ENCODE data around the gene ASIC3. TPM values are rescaled to one million over a fixed set of nuclear protein-coding genes. Genes with fewer than 3 reads are reported as not detected.

ASIC3 gene
- total RNA-seq, 2 donors from 2014 or later, result 1.7 to 11.0 TPM

- no peak for TF ChIP-seq CTCF (IDR thresholded peaks at IDR 0.05)
- no peak for TF ChIP-seq POLR2AphosphoS5 (IDR thresholded peaks at IDR 0.05)
- TF ChIP-seq POLR2A (IDR thresholded peaks at IDR 0.05), result no peak
- no peaks in the 10 kb centered on the region for H3K9me3 ChIP-seq
- H3K4me3 ChIP-seq, result no peak overlapping the region
- no peaks in the 10 kb centered on the region for H3K36me3 ChIP-seq
- no peak overlapping the region for H3K27ac ChIP-seq
- WGBS, result 36% methylated on average over 12 of the region's 13 CpGs
- H3K4me1 ChIP-seq (replicated peaks), result peaks cover 4% of the 10 kb centered on the region
- no peak for DNase-seq (ENCODE audit: low spot score)
- intact Hi-C loops (cut with DNase I), result no loop called here
- no peaks in the 10 kb centered on the region for H3K27me3 ChIP-seq (replicated peaks; ENCODE audit: insufficient read depth)
Observed at GRCh38 chr7:151017370-151017952, 30.9 kb upstream of the ASIC3 start.

- Histone ChIP-seq H3K4me3 (peak overlapping the region in 1 of 2 donors; percentile 19), H3K27me3 (replicated peaks; ENCODE audit: insufficient read depth) (no peaks in the 10 kb centered on the region), H3K9me3 (no peaks in the 10 kb centered on the region), H3K36me3 (no peaks in the 10 kb centered on the region), H3K27ac (no peak overlapping the region), H3K4me1 (replicated peaks) (peaks cover 4% of the 10 kb centered on the region)
- TF ChIP-seq CTCF (IDR thresholded peaks at IDR 0.05), result peak; percentile 66 to 85 (median 68)
- TF ChIP-seq POLR2AphosphoS5 (IDR thresholded peaks at IDR 0.05), result no peak
- WGBS, result 6% methylated on average over 29 of the region's 34 CpGs
- peak; percentile 41 for DNase-seq (ENCODE audit: low spot score)
- intact Hi-C loops (cut with DNase I), result no loop called here
Observed at GRCh38 chr7:151017953-151018420, 30.3 kb upstream of the ASIC3 start.

GRCh38 chr7:151018421-151019129, 29.8 kb upstream of the ASIC3 start:
- intact Hi-C loops (cut with DNase I), result no loop called here
- Histone ChIP-seq H3K9me3 (no peaks in the 10 kb centered on the region), H3K27ac (no peak overlapping the region), H3K36me3 (no peaks in the 10 kb centered on the region), H3K27me3 (replicated peaks; ENCODE audit: insufficient read depth) (no peaks in the 10 kb centered on the region), H3K4me1 (replicated peaks) (peaks cover 4% of the 10 kb centered on the region), H3K4me3 (peak overlapping the region in 1 of 2 donors; percentile 19)
- no peak for DNase-seq (ENCODE audit: low spot score)
- WGBS, result 3% methylated on average over 52 of the region's 82 CpGs
- TF ChIP-seq POLR2AphosphoS5 (IDR thresholded peaks at IDR 0.05) (no peak), CTCF (IDR thresholded peaks at IDR 0.05) (peak in 1 of 4 experiments; percentile 4)

GRCh38 chr7:151019130-151019447, 29.2 kb upstream of the ASIC3 start:
- H3K27me3 ChIP-seq (replicated peaks; ENCODE audit: insufficient read depth), result no peaks in the 10 kb centered on the region
- 21% methylated on average over 16 of the region's 20 CpGs for WGBS
- intact Hi-C loops (cut with DNase I), result no loop called here
- H3K36me3 ChIP-seq, result no peaks in the 10 kb centered on the region
- DNase-seq (ENCODE audit: low spot score), result no peak
- TF ChIP-seq CTCF (IDR thresholded peaks at IDR 0.05) (no peak), POLR2AphosphoS5 (IDR thresholded peaks at IDR 0.05) (no peak), POLR2A (IDR thresholded peaks at IDR 0.05) (no peak)
- no peaks in the 10 kb centered on the region for H3K9me3 ChIP-seq
- H3K27ac ChIP-seq, result no peak overlapping the region
- peaks cover 4% of the 10 kb centered on the region for H3K4me1 ChIP-seq (replicated peaks)
- peak overlapping the region in 1 of 2 donors; percentile 19 for H3K4me3 ChIP-seq

- Histone ChIP-seq H3K4me1 (replicated peaks) (peaks cover 4% of the 10 kb centered on the region), H3K36me3 (no peaks in the 10 kb centered on the region), H3K9me3 (no peaks in the 10 kb centered on the region), H3K4me3 (no peak overlapping the region), H3K27ac (no peak overlapping the region), H3K27me3 (replicated peaks; ENCODE audit: insufficient read depth) (no peaks in the 10 kb centered on the region)
- intact Hi-C loops (cut with DNase I), result no loop called here
- TF ChIP-seq POLR2A (IDR thresholded peaks at IDR 0.05) (no peak), CTCF (IDR thresholded peaks at IDR 0.05) (no peak), POLR2AphosphoS5 (IDR thresholded peaks at IDR 0.05) (no peak)
- WGBS, result 49% methylated on average over 7 of the region's 7 CpGs
- no peak for DNase-seq (ENCODE audit: low spot score)
Observed at GRCh38 chr7:151020231-151020630, 28.1 kb upstream of the ASIC3 start.

Measured in prostate gland (tissue), 2 donors.